AG04449 (cell line): ENCODE measurements around the gene DIP2B.

ENCODE experiments used
- CTCF ChIA-PET: fragments of 350-600 bp; formaldehyde crosslinking; extraction: SDS; loops from one replicate; lab custom pipeline; 2021; ENCODE audit warnings: antibody characterized with exemption; lab: Yijun Ruan, JAX
- POLR2A ChIA-PET: fragments of 400-600, 350-600 bp; formaldehyde crosslinking; extraction: SDS; loops from one replicate; lab custom pipeline; 2020; ENCODE audit warnings: antibody characterized with exemption, inconsistent platforms; lab: Yijun Ruan, JAX
- DNase-seq: peaks from one replicate; pipeline ENCODE4 v3.0.0-alpha.2; 2010; ENCODE audit warnings: low read depth, low spot score
- H3K4me3 ChIP-seq: 2 replicates; pipeline ENCODE4 v1.5.1; 2011; ENCODE audit warnings: low read depth, mild to moderate bottlenecking, control low read depth, low read length
- TF ChIP-seq, protein P1 (sequence below): IDR thresholded peaks from one replicate; pipeline ENCODE4 v1.5.1; 2011; ENCODE audit warnings: mild to moderate bottlenecking, moderate library complexity, low read length, control low read depth, inconsistent platforms; ENCODE audit not compliant: insufficient read depth; ENCODE audit errors: missing control alignments

DIP2B gene

DNA sequence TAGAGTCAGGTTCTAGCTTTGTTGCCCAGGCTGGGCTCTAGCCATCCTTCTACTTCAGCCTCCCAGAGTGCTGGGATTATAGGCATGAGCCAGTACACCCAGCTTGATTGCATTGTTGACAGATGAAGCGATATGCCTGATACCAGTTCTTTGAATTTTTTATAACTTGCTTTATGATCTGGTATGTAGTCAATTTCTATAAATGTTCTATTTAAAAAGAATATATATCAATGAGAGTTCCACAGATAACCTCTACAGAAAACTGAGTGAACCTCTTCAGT lies 99.8 kb downstream of the DIP2B start:
- ChIA-PET POLR2A (no interaction called here), CTCF (interaction anchor here (0.8 kb wide), 1 partner anchor 15 kb away, joined by 3 read pairs; no protein-coding TSS in a partner anchor)
- TF ChIP-seq, protein P1, sequence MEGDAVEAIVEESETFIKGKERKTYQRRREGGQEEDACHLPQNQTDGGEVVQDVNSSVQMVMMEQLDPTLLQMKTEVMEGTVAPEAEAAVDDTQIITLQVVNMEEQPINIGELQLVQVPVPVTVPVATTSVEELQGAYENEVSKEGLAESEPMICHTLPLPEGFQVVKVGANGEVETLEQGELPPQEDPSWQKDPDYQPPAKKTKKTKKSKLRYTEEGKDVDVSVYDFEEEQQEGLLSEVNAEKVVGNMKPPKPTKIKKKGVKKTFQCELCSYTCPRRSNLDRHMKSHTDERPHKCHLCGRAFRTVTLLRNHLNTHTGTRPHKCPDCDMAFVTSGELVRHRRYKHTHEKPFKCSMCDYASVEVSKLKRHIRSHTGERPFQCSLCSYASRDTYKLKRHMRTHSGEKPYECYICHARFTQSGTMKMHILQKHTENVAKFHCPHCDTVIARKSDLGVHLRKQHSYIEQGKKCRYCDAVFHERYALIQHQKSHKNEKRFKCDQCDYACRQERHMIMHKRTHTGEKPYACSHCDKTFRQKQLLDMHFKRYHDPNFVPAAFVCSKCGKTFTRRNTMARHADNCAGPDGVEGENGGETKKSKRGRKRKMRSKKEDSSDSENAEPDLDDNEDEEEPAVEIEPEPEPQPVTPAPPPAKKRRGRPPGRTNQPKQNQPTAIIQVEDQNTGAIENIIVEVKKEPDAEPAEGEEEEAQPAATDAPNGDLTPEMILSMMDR: no peak
- no peak overlapping the region for H3K4me3 ChIP-seq
- DNase-seq: no peak

DNA sequence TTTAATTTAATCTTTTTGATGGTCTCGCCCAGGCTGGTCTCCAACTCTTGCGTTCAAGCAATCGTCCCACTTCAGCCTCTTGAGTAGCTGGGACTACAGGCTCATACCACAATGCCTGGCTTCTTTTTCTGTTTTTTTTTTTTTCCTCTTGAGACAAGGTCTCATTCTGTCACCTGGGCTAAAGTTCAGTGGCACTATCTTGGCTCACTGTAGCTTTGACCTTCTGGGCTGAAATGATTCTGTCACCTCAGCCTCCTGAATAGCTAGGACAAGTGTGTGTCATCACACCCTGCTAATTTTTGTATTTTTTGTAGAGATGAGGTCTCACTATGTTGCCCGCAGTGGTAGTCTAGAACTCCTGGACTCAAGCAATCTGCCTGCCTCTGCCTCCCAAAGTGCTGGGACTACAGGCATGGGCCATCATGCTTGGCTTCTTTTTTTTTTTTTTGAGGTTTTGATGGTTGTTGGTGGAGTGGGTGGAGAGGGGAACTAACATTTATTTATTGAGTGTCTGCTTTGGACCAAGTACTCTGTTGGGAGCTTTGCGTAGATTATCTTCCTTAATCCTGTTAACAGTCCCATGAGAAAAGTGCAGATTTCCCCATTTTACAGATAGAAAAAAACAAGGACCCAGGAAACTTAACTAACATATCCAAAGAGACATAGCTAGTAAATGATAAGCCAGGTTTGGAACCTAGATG lies 102.0 kb downstream of the DIP2B start:
- ChIA-PET POLR2A (no interaction called here), CTCF (interaction anchor here (2.3 kb wide), 1 partner anchor 102 kb away, joined by 8 read pairs; the partner anchor contains the start of gene DIP2B)
- no peak for DNase-seq
- TF ChIP-seq, protein P1: no peak
- H3K4me3 ChIP-seq: no peak overlapping the region

DNA sequence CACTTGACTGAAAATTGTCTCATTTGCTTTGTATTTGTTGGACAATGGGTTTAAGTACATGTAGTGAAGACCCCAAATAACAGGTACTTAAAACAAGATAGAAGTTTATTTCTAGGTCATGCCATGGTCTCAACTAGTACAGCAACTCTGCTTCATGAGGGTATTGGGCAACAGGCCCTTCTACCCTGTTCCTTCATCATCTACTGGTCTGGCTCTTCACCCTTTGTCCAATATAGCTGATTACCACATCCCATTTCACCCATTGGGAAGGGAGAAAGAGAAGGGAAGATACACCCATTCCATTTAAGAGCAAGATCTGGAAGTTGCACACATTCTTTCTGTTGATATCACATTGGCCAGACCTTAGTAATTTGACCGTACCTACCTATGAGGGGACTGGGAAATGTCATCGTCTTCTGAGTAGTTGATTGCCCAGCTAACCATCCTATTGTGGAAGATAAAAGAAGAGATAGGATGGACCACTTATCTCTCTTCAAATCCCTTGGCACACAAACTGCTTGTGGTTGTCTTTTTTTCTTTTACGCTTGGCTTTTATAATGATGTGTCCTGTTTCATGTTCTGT lies 104.6 kb downstream of the DIP2B start:
- TF ChIP-seq, protein P1: no peak
- no peak overlapping the region for H3K4me3 ChIP-seq
- CTCF ChIA-PET: no interaction called here
- POLR2A ChIA-PET: no interaction called here
- DNase-seq: no peak

- TF ChIP-seq, protein P1: no peak
- DNase-seq: no peak
- ChIA-PET CTCF (interaction anchor here (0.6 kb wide), 1 partner anchor 199 kb away, joined by 3 read pairs; no protein-coding TSS in a partner anchor), POLR2A (no interaction called here)
- H3K4me3 ChIP-seq: no peak overlapping the region
These were observed 105.4 kb downstream of the DIP2B start for GRCh38 chr12:50610171-50610570.

DNA sequence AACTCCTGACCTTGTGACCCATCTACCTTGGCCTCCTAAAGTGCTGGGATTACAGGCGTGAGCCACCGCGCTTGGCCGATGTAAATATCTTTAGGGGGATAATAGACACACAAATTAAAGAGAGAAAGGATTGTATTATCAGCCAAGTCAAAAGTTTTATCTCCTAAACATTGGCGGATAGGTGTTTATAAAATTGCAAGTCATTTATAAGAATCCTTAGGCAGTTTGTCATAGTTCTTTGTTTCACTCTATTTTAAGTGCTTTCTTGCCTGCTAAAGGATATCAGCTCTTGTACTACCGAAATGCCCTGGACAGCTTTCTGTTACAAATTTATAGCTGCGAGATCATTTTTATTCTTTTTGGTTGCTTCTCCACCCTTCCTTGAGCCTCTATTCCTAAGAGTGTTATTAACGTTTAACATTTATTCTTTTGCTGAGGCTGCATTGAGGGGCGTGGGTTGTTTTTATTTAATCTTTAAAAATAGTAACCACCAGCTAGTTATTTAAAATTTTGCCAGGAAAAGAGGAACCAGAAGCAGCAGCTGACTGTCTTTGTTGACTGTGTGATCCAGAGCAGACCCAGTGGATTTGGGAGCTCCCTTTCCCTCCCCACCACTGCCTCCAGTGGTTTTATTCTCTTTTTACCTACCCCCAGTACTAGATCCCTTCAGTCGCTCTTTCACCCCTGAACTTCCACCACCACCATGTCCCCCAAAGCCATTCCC lies 106.4 kb downstream of the DIP2B start:
- POLR2A ChIA-PET: no interaction called here
- CTCF ChIA-PET: no interaction called here
- TF ChIP-seq, protein P1: no peak
- no peak overlapping the region for H3K4me3 ChIP-seq
- no peak for DNase-seq

- H3K4me3 ChIP-seq: no peak overlapping the region
- ChIA-PET CTCF (no interaction called here), POLR2A (no interaction called here)
- no peak for DNase-seq
- TF ChIP-seq, protein P1: no peak
These were observed 108.1 kb downstream of the DIP2B start for GRCh38 chr12:50612882-50613281.
